K562 (cell line): ENCODE data around the gene CFDP1. TPM values are rescaled to one million over a fixed set of nuclear protein-coding genes. Genes with fewer than 3 reads are reported as not detected.

ENCODE experiments used
- ATAC-seq: fragments of 200-7000 bp; cut with Tn5 transposase; 3 replicates; pipeline ENCODE4 v1.9.1; 2020; ENCODE audit warnings: moderate library complexity
- BruUV-seq: library from RNA; stranded (reverse); fragments of 400-500 nt; replicated peaks from 2 replicates; lab custom pipeline; 2021; lab: Mats Ljungman, UMichigan
- CTCF ChIA-PET: fragments of 300-600 bp; formaldehyde crosslinking; extraction: SDS; loops from one replicate; lab custom pipeline; 2021; ENCODE audit warnings: low intra/inter-chr PET ratio; lab: Yijun Ruan, JAX
- POLR2A ChIA-PET: fragments of 300-600, 350-650 bp; sonication (Branson Sonifier 250); formaldehyde crosslinking; extraction: SDS; loops from one replicate; lab custom pipeline; 2021; ENCODE audit warnings: antibody characterized with exemption, inconsistent platforms; lab: Yijun Ruan, JAX
- DNase-seq, 4 experiments: peaks; one replicate each; pipeline versions ENCODE4 v3.0.0 to v3.0.0-alpha.2; 2011 to 2018; ENCODE audit warnings: low spot score in 3 of 4, mixed read lengths in 3 of 4; ENCODE audit errors: extremely low read depth in 1 of 4
- FAIRE-seq: peaks from 2 replicates; lab custom pipeline; 2011; peaks lifted over from hg19 to GRCh38; lab: Jason Lieb, UNC
- H2AFZ ChIP-seq: 2 replicates; pipeline ENCODE4 v1.6.0; 2011; ENCODE audit warnings: low read depth, low read length, control low read depth, inconsistent platforms
- H3K27ac ChIP-seq: fragments of 200-600 bp; 3 replicates; pipeline ENCODE4 v1.8.0; 2011; ENCODE audit warnings: low read depth, mild to moderate bottlenecking, control low read depth, inconsistent platforms, low read length, moderate library complexity, mixed read lengths; ENCODE audit errors: extremely low read depth
- H3K27me3 ChIP-seq, 2 experiments: fragments of 300-600 bp in 1 of 2; 2 replicates in 1 of 2; 3 replicates in 1 of 2; pipeline versions ENCODE4 v1.6.0 to v1.8.0; 2011; ENCODE audit warnings: inconsistent platforms in 2 of 2, low read length in 2 of 2, mild to moderate bottlenecking in 1 of 2, mixed read lengths in 1 of 2, moderate library complexity in 1 of 2; ENCODE audit not compliant: control insufficient read depth in 2 of 2, insufficient read depth in 2 of 2
- H3K36me3 ChIP-seq: fragments of 300-600 bp; 3 replicates; pipeline ENCODE4 v1.8.0; 2011; ENCODE audit warnings: mild to moderate bottlenecking, low read length, inconsistent platforms; ENCODE audit not compliant: control insufficient read depth, insufficient read depth
- H3K4me1 ChIP-seq, 2 experiments: fragments of 200-600 bp in 1 of 2; replicated peaks in 1 of 2; 2 replicates in 1 of 2; 3 replicates in 1 of 2; pipeline versions ENCODE4 v1.5.1 to v1.8.0; 2011; ENCODE audit warnings: inconsistent platforms in 2 of 2, low read length in 2 of 2, mild to moderate bottlenecking in 1 of 2, mixed read lengths in 1 of 2, moderate library complexity in 1 of 2; ENCODE audit not compliant: control insufficient read depth in 2 of 2, insufficient read depth in 2 of 2
- H3K4me2 ChIP-seq: 2 replicates; pipeline ENCODE4 v1.6.1; 2011; ENCODE audit warnings: low read length, control low read depth, inconsistent platforms, mixed read lengths; ENCODE audit not compliant: insufficient read depth
- H3K4me3 ChIP-seq: fragments of 200-600 bp; sonication (generic), shearing (Covaris generic); 2 replicates; pipeline ENCODE4 v1.5.1; 2016; ENCODE audit warnings: control low read depth, inconsistent platforms
- H3K79me2 ChIP-seq: fragments of 200-600 bp; 3 replicates; pipeline ENCODE4 v1.8.0; 2011; ENCODE audit warnings: low read length, inconsistent platforms; ENCODE audit not compliant: control insufficient read depth, insufficient read depth
- H3K9ac ChIP-seq, 2 experiments: 2 replicates each; pipeline versions ENCODE4 v1.6.0 to v1.6.1; 2011; ENCODE audit warnings: low read depth in 2 of 2, low read length in 2 of 2, control low read depth in 1 of 2, inconsistent platforms in 1 of 2, mild to moderate bottlenecking in 1 of 2, mixed read lengths in 1 of 2; ENCODE audit not compliant: insufficient read depth in 1 of 2
- H3K9me1 ChIP-seq: one replicate; pipeline ENCODE4 v1.6.0; 2011; ENCODE audit warnings: inconsistent platforms, mild to moderate bottlenecking, low read length, moderate library complexity; ENCODE audit not compliant: control insufficient read depth, insufficient read depth
- H3K9me3 ChIP-seq: replicated peaks from 2 replicates; pipeline ENCODE4 v1.5.1; 2011; ENCODE audit warnings: low read depth, low read length, inconsistent platforms; ENCODE audit not compliant: control insufficient read depth, insufficient read depth
- H4K20me1 ChIP-seq: replicated peaks from 2 replicates; pipeline ENCODE4 v1.6.1; 2011; ENCODE audit warnings: low read length, inconsistent platforms, mixed read lengths; ENCODE audit not compliant: control insufficient read depth, insufficient read depth
- C11orf30 ChIP-seq: fragments of 450-650 bp; IDR thresholded peaks from 2 replicates; pipeline ENCODE4 v1.6.1; 2016; ENCODE audit warnings: low read depth, mild to moderate bottlenecking
- CEBPG ChIP-seq, 3 experiments: fragments of 200-800 bp in 1 of 3; sonication (Bioruptor generic) in 1 of 3; sonication (generic) in 1 of 3; formaldehyde crosslinking in 1 of 3; IDR thresholded peaks in 2 of 3; conservative IDR thresholded peaks in 1 of 3; 2 replicates each; pipeline versions ENCODE4 v1.6.1 to v1.8.0; 2016 to 2022; ENCODE audit warnings: missing compliant biosample characterization in 2 of 3, missing genetic modification characterization in 2 of 3, mild to moderate bottlenecking in 1 of 3, missing genetic modification reagents in 1 of 3
- GTF2F1 ChIP-seq: IDR thresholded peaks from 2 replicates; pipeline ENCODE4 v1.6.1; 2011; ENCODE audit warnings: low read depth, low read length, improper control_type of control experiment
- HDAC8 ChIP-seq: fragments of 450-650 bp; IDR thresholded peaks from 2 replicates; pipeline ENCODE4 v1.6.1; 2016; ENCODE audit warnings: mild to moderate bottlenecking, missing genetic modification characterization, moderate library complexity, missing compliant biosample characterization
- MAFF ChIP-seq: IDR thresholded peaks from 2 replicates; pipeline ENCODE4 v1.6.1; 2012; ENCODE audit warnings: low read length, improper control_type of control experiment
- MAFG ChIP-seq: fragments of 450-650 bp; conservative IDR thresholded peaks from 2 replicates; pipeline ENCODE4 v1.6.1; 2016; ENCODE audit warnings: missing genetic modification characterization, missing compliant biosample characterization
- MAFK ChIP-seq: IDR thresholded peaks from 2 replicates; pipeline ENCODE4 v1.6.1; 2011; ENCODE audit warnings: low read length, improper control_type of control experiment
- RAD51 ChIP-seq: fragments of 450-650 bp; IDR thresholded peaks from 2 replicates; pipeline ENCODE4 v1.7.1; 2016; ENCODE audit warnings: low read depth, mild to moderate bottlenecking, borderline replicate concordance
- ZNF316 ChIP-seq: fragments of 450-650 bp; IDR thresholded peaks from 2 replicates; pipeline ENCODE4 v1.6.1; 2016
- ZNF444 ChIP-seq: fragments of 250-450 bp; sonication (Bioruptor Pico); IDR thresholded peaks from 2 replicates; pipeline ENCODE4 v1.4.0; 2020; ENCODE audit warnings: mild to moderate bottlenecking, moderate library complexity
- ZSCAN29 ChIP-seq: fragments of 450-650 bp; IDR thresholded peaks from 2 replicates; pipeline ENCODE4 v1.6.1; 2017
- WGBS: fragments of 100-300 bp; shearing (Covaris generic); methylation state at CpG from one replicate; pipeline ENCODE4 v1.1.6; 2016; ENCODE audit warnings: low coverage, mixed read lengths; ENCODE audit not compliant: insufficient coverage; ENCODE audit errors: missing lambda C conversion rate; 5-methylcytosine and 5-hydroxymethylcytosine counted together
- in situ Hi-C: fragments of 300-500 bp; cut with MboI; formaldehyde crosslinking; loops from 4 replicates; pipeline ENCODE4 v1.15.0; 2018; ENCODE audit warnings: inconsistent platforms, mixed read lengths
- intact Hi-C: fragments of 100-400 bp; cut with micrococcal nuclease; formaldehyde crosslinking; loops from 2 replicates; pipeline ENCODE4 v1.14.2; 2022
- polyA plus RNA-seq, 8 experiments: library from polyadenylated mRNA; depleted of rRNA in 4 of 8; stranded (reverse) in 5 of 8; unstranded in 3 of 8; fragments of >200 nt; fragmentation: Nextera tagmentation in 2 of 8; fragmentation: Illumina TruSeq in 1 of 8; extraction: Ambion mirVana in 2 of 8; extraction: Trizol in 1 of 8; gene quantifications; 2 replicates each; pipeline versions ENCODE4 v1.2.1 to v1.2.3, GENCODE V29; 2011 to 2014; ENCODE audit warnings: inconsistent platforms in 1 of 8, missing spikeins in 1 of 8
- total RNA-seq, 7 experiments: library from RNA; depleted of rRNA in 6 of 7; stranded (reverse); fragments of >200 nt in 6 of 7; fragmentation: Illumina TruSeq in 2 of 7; extraction: Trizol in 2 of 7; gene quantifications; 2 replicates each; pipeline versions ENCODE4 v1.2.1 to v1.2.3, GENCODE V29; 2011 to 2021; ENCODE audit warnings: low replicate concordance in 1 of 7

The CFDP1 gene
- total and polyA plus RNA-seq, 9 of the 15 experiments (the other 6 are each of a cell fraction or from before 2014, with no cell fraction given) = 31.5 to 78.4 (median 61.7) TPM

DNA sequence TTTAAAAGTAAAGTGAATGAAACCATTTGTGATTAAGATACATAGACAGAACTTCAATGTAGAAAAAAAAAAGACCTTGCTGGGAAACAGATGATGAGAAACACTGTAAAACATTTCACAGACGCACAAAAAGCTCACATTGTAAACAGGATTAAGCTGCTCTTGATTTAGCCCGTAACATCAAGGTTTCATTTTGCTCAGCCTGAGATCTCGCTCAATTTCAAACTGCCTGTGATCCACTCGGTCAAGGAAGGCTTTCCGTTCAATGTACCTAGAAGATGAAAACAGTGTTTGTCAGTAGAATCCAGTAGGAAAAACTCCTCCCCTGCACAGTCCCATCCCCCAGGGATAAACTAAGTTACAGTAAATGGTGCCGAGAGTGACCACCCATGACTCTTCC is 139.5 kb downstream of the CFDP1 start (continued):
- TF ChIP-seq HDAC8 (tag) (no peak), ZSCAN29 (no peak), GTF2F1 (no peak)

DNA sequence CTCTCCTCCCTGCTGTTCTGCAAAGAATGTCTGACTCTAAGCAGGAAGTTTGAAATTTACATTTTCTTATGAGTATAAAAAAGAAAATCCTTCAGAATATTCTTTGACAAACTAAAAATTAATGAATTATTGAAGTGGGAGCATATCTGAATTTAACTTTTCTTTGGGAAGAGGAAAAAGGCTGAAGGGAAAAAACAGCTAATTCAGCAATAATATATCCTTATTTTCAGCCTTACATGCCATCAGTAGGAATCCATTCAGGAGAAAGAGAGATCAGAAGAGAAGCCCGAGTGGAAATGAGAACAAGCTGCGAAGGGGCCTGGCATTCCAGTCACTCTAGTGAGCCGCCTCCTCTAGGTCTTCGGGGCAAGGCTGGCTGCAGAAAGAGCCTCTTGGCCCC is 140.1 kb downstream of the CFDP1 start:
- intact Hi-C loops = no loop called here
- Histone ChIP-seq H3K9me3 (no peaks in the 10 kb centered on the region), H3K79me2 (no peaks in the 10 kb centered on the region), H3K9me1 (no peaks in the 10 kb centered on the region), H3K4me1 (peaks cover 6 to 10% of the 10 kb centered on the region in 2 experiments), H3K4me2 (no peak overlapping the region), H3K27ac (no peak overlapping the region), H3K4me3 (no peak overlapping the region), H3K27me3 (no peaks in the 10 kb centered on the region), H3K36me3 (peaks cover 47% of the 10 kb centered on the region; the same call in 2 of the 3 replicates), H3K9ac (no peak overlapping the region), H2AFZ (no peak overlapping the region), H4K20me1 (no peaks in the 10 kb centered on the region)
- ChIA-PET POLR2A (interaction anchor here (1.1 to 1.7 kb wide), 3 partner anchors 10 to 19 kb away, joined by 4 to 5 read pairs (median 4); no protein-coding TSS in a partner anchor), CTCF (no interaction called here)
- peak; percentile 69 for TF ChIP-seq C11orf30
- peak; percentile 65 for TF ChIP-seq MAFF
- TF ChIP-seq MAFG (tag) = peak; percentile 52
- no peak for TF ChIP-seq RAD51
- TF ChIP-seq CEBPG (CRISPR knock-in tag; IDR thresholded peaks at IDR 0.05) = no peak
- TF ChIP-seq CEBPG (tag; conservative IDR thresholded peaks at IDR 0.05 in 1 of 2, IDR thresholded peaks at IDR 0.05 in 1 of 2) = no peak
- TF ChIP-seq MAFK = peak; percentile 39; the same call in 1 of the 2 replicates
- peak; percentile 74 for TF ChIP-seq ZNF316
- TF ChIP-seq ZNF444 (CRISPR knock-in tag) = no peak
- DNase-seq = no peak
- FAIRE-seq = no peak
- 89% methylated on average over 4 of the region's 4 CpGs for WGBS
- no peak for ATAC-seq
- no TSS peak for BruUV-seq
- in situ Hi-C loops = no loop called here
